Measurements from ENCODE around the gene IQSEC1.

Gene IQSEC1

GRCh38 chr3:13013994-13014754, 59.1 kb downstream of the IQSEC1 start:
- H3K4me3 ChIP-seq (ENCODE audit: low read depth, low read length), result no peak overlapping the region
- DNase-seq (ENCODE audit: low read depth, low spot score), result no peak
- in situ Hi-C loops (cut with HindIII; ENCODE audit: low sequenced_read_pairs), result no loop called here
- TF ChIP-seq, protein P1, sequence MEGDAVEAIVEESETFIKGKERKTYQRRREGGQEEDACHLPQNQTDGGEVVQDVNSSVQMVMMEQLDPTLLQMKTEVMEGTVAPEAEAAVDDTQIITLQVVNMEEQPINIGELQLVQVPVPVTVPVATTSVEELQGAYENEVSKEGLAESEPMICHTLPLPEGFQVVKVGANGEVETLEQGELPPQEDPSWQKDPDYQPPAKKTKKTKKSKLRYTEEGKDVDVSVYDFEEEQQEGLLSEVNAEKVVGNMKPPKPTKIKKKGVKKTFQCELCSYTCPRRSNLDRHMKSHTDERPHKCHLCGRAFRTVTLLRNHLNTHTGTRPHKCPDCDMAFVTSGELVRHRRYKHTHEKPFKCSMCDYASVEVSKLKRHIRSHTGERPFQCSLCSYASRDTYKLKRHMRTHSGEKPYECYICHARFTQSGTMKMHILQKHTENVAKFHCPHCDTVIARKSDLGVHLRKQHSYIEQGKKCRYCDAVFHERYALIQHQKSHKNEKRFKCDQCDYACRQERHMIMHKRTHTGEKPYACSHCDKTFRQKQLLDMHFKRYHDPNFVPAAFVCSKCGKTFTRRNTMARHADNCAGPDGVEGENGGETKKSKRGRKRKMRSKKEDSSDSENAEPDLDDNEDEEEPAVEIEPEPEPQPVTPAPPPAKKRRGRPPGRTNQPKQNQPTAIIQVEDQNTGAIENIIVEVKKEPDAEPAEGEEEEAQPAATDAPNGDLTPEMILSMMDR (IDR thresholded peaks at IDR 0.05; ENCODE audit: low read depth, low read length), result no peak

- TF ChIP-seq, protein P1 (IDR thresholded peaks at IDR 0.05; ENCODE audit: low read depth, low read length), result no peak
- in situ Hi-C loops (cut with HindIII; ENCODE audit: low sequenced_read_pairs), result no loop called here
- no peak for DNase-seq (ENCODE audit: low read depth, low spot score)
- no peak overlapping the region for H3K4me3 ChIP-seq (ENCODE audit: low read depth, low read length)
These were observed 59.7 kb downstream of the IQSEC1 start for GRCh38 chr3:13013566-13013965.

- in situ Hi-C loops (cut with HindIII; ENCODE audit: low sequenced_read_pairs), result no loop called here
- TF ChIP-seq, protein P1 (IDR thresholded peaks at IDR 0.05; ENCODE audit: low read depth, low read length), result no peak
- DNase-seq (ENCODE audit: low read depth, low spot score), result no peak
- no peak overlapping the region for H3K4me3 ChIP-seq (ENCODE audit: low read depth, low read length)
These were observed 60.1 kb downstream of the IQSEC1 start for GRCh38 chr3:13013151-13013561.

DNA sequence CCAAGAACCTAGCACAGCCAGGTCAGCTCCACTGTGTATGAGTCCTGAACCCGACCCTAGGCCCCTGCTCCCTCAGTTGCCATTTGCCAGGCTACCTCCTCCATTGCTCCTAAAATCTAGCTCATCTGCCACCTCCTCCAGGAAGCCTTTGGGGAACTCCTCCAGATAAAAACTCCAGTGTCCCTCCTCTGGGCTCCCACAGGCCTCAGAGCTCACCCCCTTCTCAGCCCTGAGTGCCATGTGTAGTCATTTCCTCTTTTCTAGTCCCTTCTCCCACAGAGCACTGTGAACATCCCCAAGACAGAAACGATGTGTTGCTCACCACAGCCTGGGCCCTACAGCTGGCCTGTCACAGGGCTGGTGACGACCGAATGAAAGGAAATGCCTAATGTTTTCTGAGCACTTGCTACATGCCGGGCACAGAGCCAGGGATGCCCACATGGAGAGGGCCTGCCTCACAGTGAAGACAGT, 61.0 kb downstream of the IQSEC1 start:
- TF ChIP-seq, protein P1 (IDR thresholded peaks at IDR 0.05; ENCODE audit: low read depth, low read length), result no peak
- in situ Hi-C loops (cut with HindIII; ENCODE audit: low sequenced_read_pairs), result no loop called here
- no peak overlapping the region for H3K4me3 ChIP-seq (ENCODE audit: low read depth, low read length)
- no peak for DNase-seq (ENCODE audit: low read depth, low spot score)

DNA sequence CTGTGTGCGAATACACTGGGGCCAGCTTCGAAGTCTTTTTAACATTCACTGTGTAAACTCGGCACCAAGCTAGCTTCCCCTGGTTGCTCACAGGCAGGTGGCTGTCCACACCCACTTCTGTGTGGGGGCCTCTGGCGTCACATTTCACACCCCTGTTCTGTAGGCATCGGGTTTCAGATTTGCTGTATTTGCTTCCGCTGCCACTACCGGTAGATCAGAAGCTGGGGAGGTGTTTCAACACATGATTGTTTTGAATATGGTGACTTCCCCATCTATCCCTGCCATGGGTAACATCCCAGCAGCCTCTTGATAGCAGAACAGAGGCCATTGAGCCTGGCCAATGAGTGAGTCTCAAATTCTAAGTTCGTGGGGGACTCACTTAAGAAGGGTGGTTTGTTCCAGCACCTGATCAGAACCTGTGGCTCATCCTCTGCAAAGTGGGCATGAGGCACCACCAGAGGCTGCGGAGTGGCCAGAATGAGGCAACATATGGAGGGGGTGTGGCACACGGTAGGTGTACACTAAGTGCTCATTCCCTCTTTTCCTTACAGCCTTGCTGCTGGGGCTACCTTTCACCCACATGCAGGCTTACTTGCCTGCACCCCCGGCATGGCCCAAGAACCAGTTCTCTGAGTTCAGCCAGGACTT, 61.5 kb downstream of the IQSEC1 start:
- TF ChIP-seq, protein P1 (IDR thresholded peaks at IDR 0.05; ENCODE audit: low read depth, low read length), result no peak
- in situ Hi-C loops (cut with HindIII; ENCODE audit: low sequenced_read_pairs), result no loop called here
- no peak overlapping the region for H3K4me3 ChIP-seq (ENCODE audit: low read depth, low read length)
- DNase-seq (ENCODE audit: low read depth, low spot score), result no peak

DNA sequence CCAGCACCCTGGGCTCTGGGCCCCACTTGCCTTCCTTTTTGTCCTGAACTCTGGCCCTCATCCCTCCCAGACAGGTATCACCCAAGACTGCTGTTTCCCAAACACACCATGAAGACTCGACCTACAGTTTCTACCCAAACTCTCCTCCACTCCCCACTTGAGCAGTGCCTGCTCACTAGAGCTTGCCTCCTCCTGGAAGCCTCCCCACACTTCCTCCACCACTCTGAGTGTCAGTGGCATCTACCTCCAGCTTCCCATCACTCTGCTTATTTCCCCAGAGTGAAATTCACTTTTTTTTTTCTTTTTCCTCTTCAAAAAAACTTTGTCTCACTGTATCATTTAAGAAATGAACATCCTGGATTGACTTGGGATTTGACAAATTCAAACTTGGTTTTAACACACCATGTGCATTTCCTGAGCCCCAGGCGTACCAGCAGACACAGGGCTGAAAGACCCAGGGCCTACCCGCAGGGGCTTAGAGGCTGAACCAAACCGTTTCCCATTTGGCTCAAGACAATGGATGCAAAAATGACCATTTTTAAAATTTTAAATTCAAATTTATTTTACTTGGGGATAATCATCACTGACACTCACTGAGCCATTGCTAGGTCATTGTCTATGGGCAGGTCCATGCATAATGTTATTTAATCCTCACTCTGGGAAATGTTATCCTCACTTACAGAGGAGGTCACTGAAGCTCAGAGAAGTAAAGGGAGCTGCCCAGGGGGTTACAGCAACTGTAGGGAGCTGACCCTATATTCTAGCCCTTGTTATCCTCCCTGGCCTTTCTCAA, 62.3 kb downstream of the IQSEC1 start:
- no peak for DNase-seq (ENCODE audit: low read depth, low spot score)
- H3K4me3 ChIP-seq (ENCODE audit: low read depth, low read length), result no peak overlapping the region
- TF ChIP-seq, protein P1 (IDR thresholded peaks at IDR 0.05; ENCODE audit: low read depth, low read length), result no peak
- in situ Hi-C loops (cut with HindIII; ENCODE audit: low sequenced_read_pairs), result no loop called here

All from astrocyte of the spinal cord (primary cell).